ENCODE results near the gene SLFN12.
A peak's percentile ranks its signal among the peaks of the same experiment; 100 is the strongest.

SLFN12 gene

GRCh38 chr17:35374766-35375344 is 57.4 kb downstream of the SLFN12 start (continued):
- TF ChIP-seq ZNF221 (tag by site-specific recombination; IDR thresholded peaks at IDR 0.05; ENCODE audit: borderline replicate concordance) (no peak), ZNF394 (tag by site-specific recombination; IDR thresholded peaks at IDR 0.05; ENCODE audit: borderline replicate concordance) (no peak), ZNF335 (tag by site-specific recombination; conservative IDR thresholded peaks at IDR 0.05) (0 out of 2 replicates have a peak, but pooled peaks have one; percentile 8), ZNF548 (tag by site-specific recombination; IDR thresholded peaks at IDR 0.05) (no peak), ZNF529 (tag by site-specific recombination; IDR thresholded peaks at IDR 0.05; ENCODE audit: insufficient replicate concordance) (no peak), ZNF10 (tag by site-specific recombination; IDR thresholded peaks at IDR 0.05) (no peak), AEBP2 (tag by site-specific recombination; IDR thresholded peaks at IDR 0.05; ENCODE audit: borderline replicate concordance) (no peak), GLI4 (tag by site-specific recombination; IDR thresholded peaks at IDR 0.05) (peak; percentile 25; the same call in 1 of the 2 replicates), ZNF239 (tag by site-specific recombination; IDR thresholded peaks at IDR 0.05) (no peak), ZSCAN23 (tag by site-specific recombination; IDR thresholded peaks at IDR 0.05) (no peak), ZSCAN4 (tag by site-specific recombination; IDR thresholded peaks at IDR 0.05) (no peak), ZNF416 (tag by site-specific recombination; IDR thresholded peaks at IDR 0.05) (no peak), YY1 (tag by site-specific recombination; IDR thresholded peaks at IDR 0.05) (no peak), ZNF530 (tag by site-specific recombination; IDR thresholded peaks at IDR 0.05; ENCODE audit: low read depth) (no peak)

- POLR2A ChIA-PET = interaction anchor here (0.7 to 2.7 kb wide), 30 partner anchors 9 to 435 kb away, joined by 3 to 54 read pairs (median 4); partner anchors contain the start of genes PEX12, RAD51D, RFFL and SLFN12
- H3K36me3 ChIP-seq (ENCODE audit: control insufficient read depth in 2 of 2, insufficient read depth in 1 of 2, low read length in 2 of 2) = peaks cover 12 to 13% of the 10 kb centered on the region in 2 experiments
- peaks cover 10% of the 10 kb centered on the region for H3K4me1 ChIP-seq (ENCODE audit: control insufficient read depth, insufficient read depth, low read length)
- no peaks in the 10 kb centered on the region for H3K9me3 ChIP-seq (ENCODE audit: control insufficient read depth, insufficient read depth, low read depth, low read length)
- peak overlapping the region; percentile 88 for H3K4me3 ChIP-seq (ENCODE audit: low read depth, low read length)
- H3K27ac ChIP-seq (ENCODE audit: extremely low read depth, low read depth, low read length) = peak overlapping the region; percentile 100
- CTCF ChIA-PET = interaction anchor here (0.6 to 2.7 kb wide), 5 partner anchors 9 to 356 kb away, joined by 3 to 8 read pairs (median 4); no protein-coding TSS in a partner anchor
- TF ChIP-seq BCL11B (tag by site-specific recombination; IDR thresholded peaks at IDR 0.05; ENCODE audit: low read depth) (no peak), ZNF341 (tag by site-specific recombination; IDR thresholded peaks at IDR 0.05; ENCODE audit: low read depth) (no peak; the same call in 1 of the 2 replicates), PBX3 (CRISPR knock-in tag; IDR thresholded peaks at IDR 0.05) (no peak), ZIC2 (tag by site-specific recombination; IDR thresholded peaks at IDR 0.05) (peak; percentile 68), ZNF214 (tag by site-specific recombination; IDR thresholded peaks at IDR 0.05; ENCODE audit: borderline replicate concordance) (no peak), ZSCAN30 (tag by site-specific recombination; IDR thresholded peaks at IDR 0.05) (0 out of 2 replicates have a peak, but pooled peaks have one; percentile 29), CTCF (tag by site-specific recombination; IDR thresholded peaks at IDR 0.05) (no peak), ZBTB21 (tag by site-specific recombination; IDR thresholded peaks at IDR 0.05) (0 out of 2 replicates have a peak, but pooled peaks have one; percentile 73), MZF1 (tag by site-specific recombination; IDR thresholded peaks at IDR 0.05; ENCODE audit: borderline replicate concordance) (no peak), BCL6B (tag by site-specific recombination; IDR thresholded peaks at IDR 0.05) (no peak), ZNF623 (tag by site-specific recombination; IDR thresholded peaks at IDR 0.05) (no peak), ZNF23 (tag by site-specific recombination; IDR thresholded peaks at IDR 0.05; ENCODE audit: borderline replicate concordance) (no peak)
Observed at GRCh38 chr17:35373984-35374765, 58.1 kb downstream of the SLFN12 start.
